ENCODE data around the gene SGPP2.

DNA sequence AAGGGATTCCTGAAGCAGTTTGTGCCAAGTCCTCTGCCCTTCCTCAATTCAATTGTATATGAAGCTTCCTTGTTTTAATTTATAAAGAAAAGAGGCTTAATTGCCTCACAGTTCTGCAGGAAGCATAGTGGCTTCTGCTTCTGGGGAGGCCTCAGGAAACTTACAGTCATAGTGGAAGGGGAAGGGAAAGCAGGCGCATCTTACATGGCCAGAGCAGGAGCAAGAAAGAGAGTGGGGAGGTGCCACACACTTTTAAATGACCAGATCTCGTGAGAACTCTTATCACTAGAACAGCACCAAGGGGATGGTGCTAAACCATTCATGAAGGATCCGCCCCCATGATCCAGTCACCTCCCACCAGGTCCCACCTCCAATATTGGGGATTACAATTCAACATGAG is 114.2 kb downstream of the SGPP2 start:
- TF ChIP-seq POLR2AphosphoS5 (IDR thresholded peaks at IDR 0.05; ENCODE audit: low read depth) (no peak), EZH2 (IDR thresholded peaks at IDR 0.05; ENCODE audit: low read depth, unreplicated experiment) (no peak)
- TF ChIP-seq, protein P1, sequence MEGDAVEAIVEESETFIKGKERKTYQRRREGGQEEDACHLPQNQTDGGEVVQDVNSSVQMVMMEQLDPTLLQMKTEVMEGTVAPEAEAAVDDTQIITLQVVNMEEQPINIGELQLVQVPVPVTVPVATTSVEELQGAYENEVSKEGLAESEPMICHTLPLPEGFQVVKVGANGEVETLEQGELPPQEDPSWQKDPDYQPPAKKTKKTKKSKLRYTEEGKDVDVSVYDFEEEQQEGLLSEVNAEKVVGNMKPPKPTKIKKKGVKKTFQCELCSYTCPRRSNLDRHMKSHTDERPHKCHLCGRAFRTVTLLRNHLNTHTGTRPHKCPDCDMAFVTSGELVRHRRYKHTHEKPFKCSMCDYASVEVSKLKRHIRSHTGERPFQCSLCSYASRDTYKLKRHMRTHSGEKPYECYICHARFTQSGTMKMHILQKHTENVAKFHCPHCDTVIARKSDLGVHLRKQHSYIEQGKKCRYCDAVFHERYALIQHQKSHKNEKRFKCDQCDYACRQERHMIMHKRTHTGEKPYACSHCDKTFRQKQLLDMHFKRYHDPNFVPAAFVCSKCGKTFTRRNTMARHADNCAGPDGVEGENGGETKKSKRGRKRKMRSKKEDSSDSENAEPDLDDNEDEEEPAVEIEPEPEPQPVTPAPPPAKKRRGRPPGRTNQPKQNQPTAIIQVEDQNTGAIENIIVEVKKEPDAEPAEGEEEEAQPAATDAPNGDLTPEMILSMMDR (conservative IDR thresholded peaks at IDR 0.05; ENCODE audit: low read depth in 2 of 2): no peak
